ENCODE results near the gene CSTF2T.

GRCh38 chr10:51649064-51649463 lies 50.3 kb downstream of the CSTF2T start:
- no peak for TF ChIP-seq EP300 (IDR thresholded peaks at IDR 0.05; ENCODE audit: low read depth in 2 of 2, low read length in 2 of 2)
- no peak for TF ChIP-seq EP300 (CRISPR knock-in tag; IDR thresholded peaks at IDR 0.05; ENCODE audit: borderline replicate concordance)
- no peak for TF ChIP-seq ZNF431 (CRISPR knock-in tag; IDR thresholded peaks at IDR 0.05; ENCODE audit: borderline replicate concordance, low read depth)
- TF ChIP-seq FOXK2 (IDR thresholded peaks at IDR 0.05) = no peak
- no peak for TF ChIP-seq POLR2A (IDR thresholded peaks at IDR 0.05; ENCODE audit: insufficient read depth in 1 of 2, low read depth in 2 of 2, low read length in 2 of 2)
- TF ChIP-seq JUND (CRISPR knock-in tag; IDR thresholded peaks at IDR 0.05) = no peak
- TF ChIP-seq PHB2 (IDR thresholded peaks at IDR 0.05; ENCODE audit: partially characterized antibody) = no peak
- TF ChIP-seq FOXM1 (CRISPR knock-in tag; IDR thresholded peaks at IDR 0.05) = no peak
- no peak for TF ChIP-seq NCOA2 (CRISPR knock-in tag; IDR thresholded peaks at IDR 0.05)
- TF ChIP-seq ZNF547 (CRISPR knock-in tag; IDR thresholded peaks at IDR 0.05) = no peak
- TF ChIP-seq THAP7 (CRISPR knock-in tag; IDR thresholded peaks at IDR 0.05) = no peak
- TF ChIP-seq BCLAF1 (IDR thresholded peaks at IDR 0.05) = no peak
- TF ChIP-seq ATF4 (CRISPR knock-in tag; IDR thresholded peaks at IDR 0.05) = no peak
- TF ChIP-seq CREB1 (IDR thresholded peaks at IDR 0.05) = no peak
- TF ChIP-seq CREB1 (CRISPR knock-in tag; IDR thresholded peaks at IDR 0.05) = no peak
